ENCODE results near the gene GRK6. TPM values are rescaled to one million over a fixed set of nuclear protein-coding genes. Genes with fewer than 3 reads are reported as not detected.

GRK6 gene
- total and polyA plus RNA-seq, 2 of the 4 experiments (the other 2 are of a cell fraction) = 25.3 to 30.1 TPM

DNA sequence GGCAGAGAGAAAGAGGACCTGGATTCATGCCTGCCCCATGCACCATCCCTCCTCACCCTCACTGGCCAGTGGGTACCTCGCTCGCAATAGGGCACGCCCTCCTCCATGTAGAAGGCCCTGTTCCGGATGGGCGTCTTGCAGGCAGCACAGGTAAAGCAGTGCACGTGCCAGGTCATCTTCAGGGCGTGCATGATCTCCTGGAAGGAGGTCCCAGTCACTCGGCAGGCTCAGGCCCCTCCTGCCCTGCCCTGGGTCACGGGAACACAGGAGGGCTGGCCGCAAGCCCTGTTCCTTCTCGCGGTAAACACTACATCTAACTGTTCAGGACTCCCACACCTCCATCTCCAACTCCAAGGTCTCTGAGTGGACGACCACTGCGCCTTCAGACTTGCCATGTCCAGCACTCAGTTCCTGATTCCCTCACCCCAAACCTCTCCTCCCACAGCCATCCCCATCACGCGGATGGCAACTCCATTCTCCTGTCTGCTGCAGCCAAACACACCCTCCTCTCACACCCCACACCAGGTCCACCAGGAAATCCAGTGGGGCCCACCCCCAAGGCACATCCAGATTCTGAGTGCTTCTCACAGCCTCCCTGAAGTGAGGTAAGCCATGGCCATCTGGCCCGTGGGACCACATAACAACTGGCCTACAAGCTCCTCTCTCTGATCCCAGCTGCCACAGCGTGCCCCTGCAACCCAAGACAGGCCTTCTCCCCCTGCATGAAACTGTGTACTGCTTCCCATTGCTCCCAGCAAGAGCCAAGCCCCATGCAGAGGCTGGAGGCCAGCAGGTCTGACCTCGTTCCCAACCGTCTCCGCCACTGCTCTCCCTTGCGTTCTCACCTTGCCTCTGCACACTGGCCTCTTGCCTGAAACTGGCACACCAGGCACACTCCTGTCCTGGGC, 57.8 kb downstream of the GRK6 start:
- dilution Hi-C loops (cut with HindIII; ENCODE audit: low sequenced_read_pairs, unreplicated experiment) (no loop called here), in situ Hi-C loops (cut with MboI; ENCODE audit: low sequenced_read_pairs) (no loop called here), intact Hi-C loops (cut with micrococcal nuclease) (no loop called here)
- no TSS peak for BruUV-seq (replicated peaks)
- peak; percentile 0; the same call in 1 of the 2 replicates for ATAC-seq (ENCODE audit: low read depth)
- no peaks in the 10 kb centered on the region for H3K27me3 ChIP-seq (ENCODE audit: control insufficient read depth, insufficient read depth, low read length)
- ChIA-PET POLR2A (ENCODE audit: unreplicated experiment) (no interaction called here), CTCF (interaction anchor here (1.1 kb wide), 1 partner anchor 80 kb away, joined by 3 read pairs; no protein-coding TSS in a partner anchor)
- 83% methylated on average over 17 of the region's 22 CpGs; no CpG with 5 or more reads in 1 of the 2 experiments for WGBS, 2 experiments (ENCODE audit: extremely low coverage in 2 of 2, insufficient read length in 1 of 2)
- peaks cover 21% of the 10 kb centered on the region; the same call in 1 of the 2 replicates for H3K9me1 ChIP-seq (ENCODE audit: insufficient read depth, low read length)
- no peak overlapping the region for H2BK20ac ChIP-seq (ENCODE audit: low read depth, low read length)
- peak overlapping the region; percentile 4 for H2AFZ ChIP-seq (replicated peaks; ENCODE audit: low read length, poor library complexity)
- no peak for DNase-seq
- peak overlapping the region; percentile 19; the same call in 1 of the 2 replicates for H3K27ac ChIP-seq (ENCODE audit: insufficient read depth, low read length)
- no peak overlapping the region; the same call in 1 of the 2 replicates for H3K23ac ChIP-seq (ENCODE audit: low read depth, low read length)
- no peak overlapping the region for H2BK120ac ChIP-seq (ENCODE audit: low read depth, low read length)
- H4K91ac ChIP-seq (ENCODE audit: insufficient read depth, low read depth, low read length) = no peak overlapping the region
- H3K79me1 ChIP-seq (ENCODE audit: low read depth in 1 of 2, low read length in 2 of 2) = peaks cover 40 to 75% of the 10 kb centered on the region in 2 experiments
- H3K9me3 ChIP-seq (ENCODE audit: control insufficient read depth, insufficient read depth, low read length) = no peaks in the 10 kb centered on the region
- peaks cover 90% of the 10 kb centered on the region for H4K20me1 ChIP-seq (ENCODE audit: insufficient read depth, low read length)
- H4K5ac ChIP-seq (ENCODE audit: low read depth, low read length) = no peak overlapping the region
- no peak overlapping the region for H3K14ac ChIP-seq (replicated peaks; ENCODE audit: low read depth, low read length)
- H3K4me1 ChIP-seq (ENCODE audit: control insufficient read depth, insufficient read depth, low read length) = peaks cover 17% of the 10 kb centered on the region; the same call in 1 of the 2 replicates
- no peak overlapping the region for H3K4me3 ChIP-seq (ENCODE audit: insufficient read depth, low read depth, low read length)
- H2AK9ac ChIP-seq (replicated peaks; ENCODE audit: low read depth, low read length, poor library complexity) = peak overlapping the region; percentile 68
- TF ChIP-seq, protein P1, sequence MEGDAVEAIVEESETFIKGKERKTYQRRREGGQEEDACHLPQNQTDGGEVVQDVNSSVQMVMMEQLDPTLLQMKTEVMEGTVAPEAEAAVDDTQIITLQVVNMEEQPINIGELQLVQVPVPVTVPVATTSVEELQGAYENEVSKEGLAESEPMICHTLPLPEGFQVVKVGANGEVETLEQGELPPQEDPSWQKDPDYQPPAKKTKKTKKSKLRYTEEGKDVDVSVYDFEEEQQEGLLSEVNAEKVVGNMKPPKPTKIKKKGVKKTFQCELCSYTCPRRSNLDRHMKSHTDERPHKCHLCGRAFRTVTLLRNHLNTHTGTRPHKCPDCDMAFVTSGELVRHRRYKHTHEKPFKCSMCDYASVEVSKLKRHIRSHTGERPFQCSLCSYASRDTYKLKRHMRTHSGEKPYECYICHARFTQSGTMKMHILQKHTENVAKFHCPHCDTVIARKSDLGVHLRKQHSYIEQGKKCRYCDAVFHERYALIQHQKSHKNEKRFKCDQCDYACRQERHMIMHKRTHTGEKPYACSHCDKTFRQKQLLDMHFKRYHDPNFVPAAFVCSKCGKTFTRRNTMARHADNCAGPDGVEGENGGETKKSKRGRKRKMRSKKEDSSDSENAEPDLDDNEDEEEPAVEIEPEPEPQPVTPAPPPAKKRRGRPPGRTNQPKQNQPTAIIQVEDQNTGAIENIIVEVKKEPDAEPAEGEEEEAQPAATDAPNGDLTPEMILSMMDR (conservative IDR thresholded peaks at IDR 0.05; ENCODE audit: low read depth, low read length) = no peak
- no peak for TF ChIP-seq POLR2A (IDR thresholded peaks at IDR 0.05; ENCODE audit: low read depth, low read length)
- no peak for TF ChIP-seq SMC3 (IDR thresholded peaks at IDR 0.05; ENCODE audit: low read depth, low read length)
- TF ChIP-seq BHLHE40 (IDR thresholded peaks at IDR 0.05; ENCODE audit: low read depth, low read length) = no peak
- TF ChIP-seq, protein P2, sequence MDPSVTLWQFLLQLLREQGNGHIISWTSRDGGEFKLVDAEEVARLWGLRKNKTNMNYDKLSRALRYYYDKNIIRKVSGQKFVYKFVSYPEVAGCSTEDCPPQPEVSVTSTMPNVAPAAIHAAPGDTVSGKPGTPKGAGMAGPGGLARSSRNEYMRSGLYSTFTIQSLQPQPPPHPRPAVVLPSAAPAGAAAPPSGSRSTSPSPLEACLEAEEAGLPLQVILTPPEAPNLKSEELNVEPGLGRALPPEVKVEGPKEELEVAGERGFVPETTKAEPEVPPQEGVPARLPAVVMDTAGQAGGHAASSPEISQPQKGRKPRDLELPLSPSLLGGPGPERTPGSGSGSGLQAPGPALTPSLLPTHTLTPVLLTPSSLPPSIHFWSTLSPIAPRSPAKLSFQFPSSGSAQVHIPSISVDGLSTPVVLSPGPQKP (IDR thresholded peaks at IDR 0.05; ENCODE audit: borderline replicate concordance, low read depth, low read length) = no peak
- TF ChIP-seq CHD1 (IDR thresholded peaks at IDR 0.05; ENCODE audit: low read depth, low read length) = no peak
- TF ChIP-seq, protein P3, sequence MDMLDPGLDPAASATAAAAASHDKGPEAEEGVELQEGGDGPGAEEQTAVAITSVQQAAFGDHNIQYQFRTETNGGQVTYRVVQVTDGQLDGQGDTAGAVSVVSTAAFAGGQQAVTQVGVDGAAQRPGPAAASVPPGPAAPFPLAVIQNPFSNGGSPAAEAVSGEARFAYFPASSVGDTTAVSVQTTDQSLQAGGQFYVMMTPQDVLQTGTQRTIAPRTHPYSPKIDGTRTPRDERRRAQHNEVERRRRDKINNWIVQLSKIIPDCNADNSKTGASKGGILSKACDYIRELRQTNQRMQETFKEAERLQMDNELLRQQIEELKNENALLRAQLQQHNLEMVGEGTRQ (IDR thresholded peaks at IDR 0.05; ENCODE audit: low read depth, low read length) = no peak
- TF ChIP-seq MAFK (IDR thresholded peaks at IDR 0.05; ENCODE audit: low read depth, low read length) = no peak
- no peak for TF ChIP-seq RAD21 (IDR thresholded peaks at IDR 0.05; ENCODE audit: low read length)
- no peak for TF ChIP-seq RFX5 (IDR thresholded peaks at IDR 0.05; ENCODE audit: low read depth, low read length)
- TF ChIP-seq MAZ (IDR thresholded peaks at IDR 0.05; ENCODE audit: borderline replicate concordance, low read depth, low read length) = no peak
- TF ChIP-seq RCOR1 (IDR thresholded peaks at IDR 0.05; ENCODE audit: insufficient replicate concordance, low read length) = no peak
- TF ChIP-seq CEBPB (IDR thresholded peaks at IDR 0.05; ENCODE audit: low read depth, low read length) = no peak
- no peak overlapping the region for H3K9ac ChIP-seq (ENCODE audit: low read depth, low read length)
- peaks cover 81% of the 10 kb centered on the region for H3K36me3 ChIP-seq (ENCODE audit: control insufficient read depth, insufficient read depth, low read length)
- H3K4ac ChIP-seq (ENCODE audit: low read depth, low read length) = no peak overlapping the region
- H2AK5ac ChIP-seq (ENCODE audit: low read depth, low read length) = no peak overlapping the region
- H3K4me2 ChIP-seq (ENCODE audit: low read depth, low read length) = no peak overlapping the region
- H3K18ac ChIP-seq (ENCODE audit: low read depth, low read length) = no peak overlapping the region
- no peak overlapping the region for H3K56ac ChIP-seq (ENCODE audit: extremely low read depth, insufficient read depth, low read length)
- H4K8ac ChIP-seq (ENCODE audit: low read depth in 2 of 2, low read length in 2 of 2) = peak overlapping the region in 1 of 2 experiments; percentile 8; a peak in 1 of 4 replicates
- H2BK5ac ChIP-seq (ENCODE audit: low read depth, low read length, poor library complexity, severe bottlenecking) = no peak overlapping the region
- H2BK15ac ChIP-seq (ENCODE audit: low read depth, low read length) = no peak overlapping the region
